Measurements from ENCODE around the gene NATD1.
"Not testable (repeated sequence)": the region's sequence is repeated elsewhere in the genome, so short reads cannot be mapped to it uniquely, and the experiment has no call there.

Gene NATD1

DNA sequence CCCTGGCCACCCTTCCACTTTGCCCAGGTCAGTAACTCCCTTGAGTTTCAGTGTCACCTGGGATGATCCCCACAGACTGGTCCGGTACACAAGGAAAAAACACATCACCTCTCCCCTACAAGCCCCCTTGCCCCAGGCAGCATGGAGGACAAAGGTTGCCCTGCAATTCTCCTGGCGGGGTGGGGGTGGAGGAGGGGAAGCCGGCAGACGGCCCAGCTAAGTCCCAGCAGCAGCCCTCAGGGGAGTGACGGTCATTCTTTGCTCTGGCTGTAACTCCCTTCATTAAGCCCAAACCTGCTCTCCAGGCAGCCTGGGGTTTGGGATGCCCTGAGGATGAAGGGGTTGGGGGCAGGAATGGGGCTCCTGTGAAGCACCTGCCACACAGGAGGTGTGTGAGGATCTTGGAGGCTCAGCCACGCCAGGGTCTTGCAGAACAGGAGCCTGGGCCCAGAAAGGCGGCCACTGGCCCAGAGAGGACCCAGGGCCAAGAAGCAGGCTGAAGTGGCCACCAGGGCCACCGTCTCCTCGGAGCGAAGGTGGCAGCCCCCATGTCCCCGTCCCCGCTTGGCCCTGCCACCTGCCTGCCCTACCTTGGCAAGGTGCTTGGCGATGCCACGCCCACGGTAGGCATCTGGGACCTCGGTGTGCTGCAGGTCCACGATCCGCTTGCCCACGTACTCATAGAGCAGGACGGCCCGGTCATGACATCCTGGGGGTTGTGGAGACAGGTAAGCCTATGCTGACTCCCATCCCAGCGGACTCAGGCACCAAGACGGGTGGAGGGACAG is 9.5 kb downstream of the NATD1 start:
- no peak for DNase-seq

DNA sequence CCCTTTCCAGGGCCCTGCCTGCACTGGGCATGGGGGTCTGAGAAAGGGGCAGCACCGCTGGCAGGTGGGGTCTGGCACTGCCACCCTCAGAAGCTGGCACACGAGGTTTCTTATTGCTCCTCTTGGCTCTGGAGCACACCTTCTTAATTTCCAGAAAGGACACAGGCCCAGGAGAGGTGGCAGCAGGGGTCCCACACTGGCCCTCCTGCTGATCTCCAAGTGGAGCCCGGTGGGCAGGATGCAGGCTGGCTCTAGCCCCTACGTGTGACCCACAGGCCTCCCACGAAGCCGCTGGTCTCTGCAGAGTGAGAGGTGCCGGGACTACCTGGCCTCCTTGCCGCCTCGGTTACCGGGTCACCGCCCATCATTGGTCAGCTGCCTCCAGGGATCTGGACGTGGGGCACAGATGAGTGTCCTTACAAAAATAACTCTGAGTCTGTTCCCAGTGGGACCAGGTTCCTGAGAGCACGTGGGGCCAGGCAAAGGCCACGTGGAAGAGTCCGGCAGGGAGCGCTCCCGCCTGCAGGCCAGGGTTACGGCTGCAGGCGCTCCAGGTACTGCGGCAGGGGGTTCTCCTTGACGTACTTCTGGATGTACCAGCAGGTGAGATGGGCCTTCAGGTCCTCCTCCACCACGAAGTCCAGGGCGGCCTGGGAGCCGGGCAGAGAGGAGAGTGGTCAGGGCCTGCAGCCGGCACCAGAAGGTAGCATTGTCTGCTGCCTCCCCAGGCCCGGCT is 10.3 kb downstream of the NATD1 start:
- DNase-seq = no peak

- DNase-seq = no peak
Measured at GRCh38 chr17:21242026-21242697, 11.0 kb downstream of the NATD1 start.

- no peak for DNase-seq
Measured at GRCh38 chr17:21241564-21241963, 11.6 kb downstream of the NATD1 start.

GRCh38 chr17:21240369-21241055 is 12.7 kb downstream of the NATD1 start:
- DNase-seq = no peak

DNA sequence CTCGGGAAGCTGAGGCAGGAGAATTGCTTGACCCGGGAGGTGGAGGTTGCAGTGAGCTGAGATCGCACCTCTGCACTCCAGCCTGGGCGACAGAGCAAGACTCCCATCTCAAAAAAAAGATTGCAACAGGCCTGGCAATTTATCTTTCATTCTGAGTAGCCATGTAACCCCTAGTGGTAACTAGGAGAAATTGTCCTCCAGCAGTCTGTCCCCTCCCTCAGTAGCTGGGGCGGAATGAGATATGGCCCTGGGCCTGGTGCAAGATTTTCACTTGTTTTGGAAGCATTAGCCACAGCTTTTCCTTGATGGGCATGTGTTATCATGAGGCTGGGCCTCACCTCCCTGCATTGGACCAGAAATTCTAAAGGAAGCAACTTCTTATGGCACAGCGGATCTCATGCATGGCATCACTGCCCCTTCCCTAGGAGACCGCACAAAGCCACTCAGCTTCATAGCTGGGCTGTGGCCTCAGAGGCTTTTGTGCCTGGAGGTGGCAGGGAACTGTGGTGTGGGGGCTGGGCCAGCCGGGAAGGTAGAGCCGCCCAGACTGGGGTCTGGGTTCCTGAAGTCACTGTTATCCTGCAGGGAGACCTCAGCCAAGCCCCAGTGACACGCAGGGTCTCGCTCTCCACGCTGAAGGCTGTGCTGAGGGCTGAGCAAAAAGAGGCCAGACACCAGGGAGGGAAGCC is 13.4 kb downstream of the NATD1 start:
- DNase-seq = no peak

GRCh38 chr17:21235921-21236320 is 17.3 kb downstream of the NATD1 start:
- no peak for DNase-seq

GRCh38 chr17:21233581-21234347 is 19.4 kb downstream of the NATD1 start:
- no peak for DNase-seq

DNA sequence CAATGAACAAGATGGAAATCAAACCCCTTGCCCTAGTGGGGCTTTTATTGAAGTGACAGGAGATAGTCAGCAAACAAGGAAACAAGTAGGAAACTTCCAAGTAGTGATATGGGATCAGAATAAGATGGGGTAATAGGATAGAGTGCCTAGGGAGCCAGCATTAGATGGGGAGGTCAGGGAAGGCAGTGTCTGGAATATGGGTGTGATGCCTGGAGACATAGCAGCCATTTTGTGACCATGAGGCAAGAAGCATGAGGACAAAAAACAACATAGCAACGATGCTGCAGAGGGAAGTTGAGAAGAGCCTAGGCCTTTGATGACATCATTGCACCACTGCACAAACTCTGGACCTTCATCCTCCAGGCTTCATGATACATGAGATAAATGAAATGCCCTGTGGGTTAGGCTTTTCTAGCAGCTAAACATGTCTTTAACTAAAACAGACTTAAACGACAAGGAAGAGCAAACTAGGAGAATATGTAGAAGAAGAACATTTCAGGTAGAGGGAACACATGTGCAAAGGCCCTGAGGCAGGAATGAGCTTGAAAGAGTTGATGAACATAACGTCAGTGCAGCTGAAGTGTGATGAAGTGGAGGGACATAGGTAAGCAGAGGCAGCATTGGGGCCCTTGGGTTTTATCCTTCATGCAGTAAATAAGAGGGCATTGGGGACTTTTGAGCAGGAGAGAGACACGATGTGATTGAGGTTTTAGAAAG is 21.0 kb downstream of the NATD1 start:
- DNase-seq = no peak

DNA sequence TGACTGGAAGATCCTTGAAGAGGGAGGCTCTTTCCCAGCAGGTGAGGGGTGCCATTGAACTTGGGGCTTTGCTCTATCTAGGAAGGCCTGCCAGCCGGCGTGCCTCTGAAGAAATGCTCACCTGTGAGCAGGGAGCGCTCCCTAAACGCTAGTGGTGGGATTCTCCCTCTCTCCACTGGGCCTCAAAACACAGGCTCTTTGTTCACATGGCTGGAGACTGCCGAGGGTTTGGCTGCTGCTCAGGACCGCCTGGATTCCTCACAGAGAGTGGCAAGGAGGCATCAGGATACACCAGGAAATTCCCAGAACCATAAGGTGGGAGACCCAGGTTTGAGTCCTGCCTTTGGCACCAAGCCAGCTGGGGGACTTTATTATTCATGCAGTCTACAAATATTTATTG is 21.7 kb downstream of the NATD1 start:
- no peak for DNase-seq

- DNase-seq = no peak
Measured at GRCh38 chr17:21228845-21229244, 24.4 kb downstream of the NATD1 start.

- no peak for DNase-seq
Measured at GRCh38 chr17:21228111-21228510, 25.1 kb downstream of the NATD1 start.

DNA sequence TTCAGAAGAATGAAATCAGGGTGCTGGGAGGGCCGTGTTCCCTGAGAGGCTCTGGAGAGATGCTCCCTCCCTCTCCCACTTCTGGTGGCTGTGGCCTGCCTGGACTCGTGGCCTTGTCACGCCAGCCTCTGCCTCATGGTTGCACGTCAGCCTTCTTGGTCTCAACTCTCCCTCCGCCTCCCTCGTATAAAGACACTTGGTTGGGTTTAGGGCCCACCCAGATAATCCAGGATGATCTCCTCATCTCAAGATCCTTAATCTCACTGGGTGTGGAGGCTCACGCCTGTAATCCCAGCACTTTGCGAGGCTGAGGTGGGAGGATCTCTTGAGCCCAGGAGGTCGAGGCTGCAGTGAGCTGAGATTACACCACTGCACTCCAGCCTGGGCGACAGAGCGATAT is 25.9 kb downstream of the NATD1 start:
- DNase-seq = not testable (repeated sequence)

- DNase-seq = no peak
Measured at GRCh38 chr17:21223086-21223485, 30.1 kb downstream of the NATD1 start.

GRCh38 chr17:21218831-21219380 is 34.3 kb downstream of the NATD1 start:
- no peak for DNase-seq

DNA sequence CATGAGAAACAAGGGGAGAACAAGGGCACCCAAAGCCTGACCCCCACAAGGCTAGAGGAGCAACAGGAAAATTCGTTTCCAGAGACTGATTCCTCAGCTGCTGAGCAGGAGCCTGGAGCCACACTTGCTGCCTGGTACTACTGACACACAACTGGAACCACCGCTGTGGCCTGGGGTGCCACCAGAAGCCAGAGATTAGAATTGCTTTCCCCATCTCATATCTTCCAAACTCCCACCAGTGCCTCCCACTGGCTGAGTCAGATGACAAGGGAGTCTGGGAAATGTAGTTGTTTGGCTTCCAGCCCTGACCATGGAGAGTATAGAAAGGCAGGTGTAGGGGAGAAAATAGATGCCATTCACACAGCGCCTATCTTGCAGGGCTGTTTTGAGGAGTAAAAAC is 35.1 kb downstream of the NATD1 start:
- no peak for DNase-seq

DNA sequence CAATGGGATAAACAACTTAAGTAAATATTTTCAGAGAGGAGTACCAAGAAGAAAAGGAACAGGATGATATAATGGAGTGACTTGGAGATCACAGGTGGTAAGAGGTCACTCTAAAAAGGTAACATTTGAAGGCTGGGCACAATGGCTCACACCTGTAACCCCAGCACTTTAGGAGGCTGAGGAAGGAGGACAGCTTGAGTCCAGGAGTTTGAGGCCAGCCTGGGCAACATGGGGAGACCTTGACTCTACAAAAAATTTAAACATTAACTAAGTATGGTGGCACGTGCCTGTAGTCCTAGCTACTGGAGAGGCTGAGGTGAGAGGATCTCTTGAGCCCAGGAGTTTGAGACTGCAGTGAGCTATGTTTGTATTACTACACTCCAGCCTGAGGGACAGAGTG is 35.9 kb downstream of the NATD1 start:
- DNase-seq = no peak

GRCh38 chr17:21215935-21216334 is 37.3 kb downstream of the NATD1 start:
- no peak for DNase-seq

GRCh38 chr17:21214777-21215541 is 38.3 kb downstream of the NATD1 start:
- no peak for DNase-seq

Data from SIG-M5 (cell line).